ENCODE data around the gene KCNIP1.
A peak's percentile ranks its signal among the peaks of the same experiment; 100 is the strongest.
"Not testable (repeated sequence)": the region's sequence is repeated elsewhere in the genome, so short reads cannot be mapped to it uniquely, and the experiment has no call there.

The KCNIP1 gene

DNA sequence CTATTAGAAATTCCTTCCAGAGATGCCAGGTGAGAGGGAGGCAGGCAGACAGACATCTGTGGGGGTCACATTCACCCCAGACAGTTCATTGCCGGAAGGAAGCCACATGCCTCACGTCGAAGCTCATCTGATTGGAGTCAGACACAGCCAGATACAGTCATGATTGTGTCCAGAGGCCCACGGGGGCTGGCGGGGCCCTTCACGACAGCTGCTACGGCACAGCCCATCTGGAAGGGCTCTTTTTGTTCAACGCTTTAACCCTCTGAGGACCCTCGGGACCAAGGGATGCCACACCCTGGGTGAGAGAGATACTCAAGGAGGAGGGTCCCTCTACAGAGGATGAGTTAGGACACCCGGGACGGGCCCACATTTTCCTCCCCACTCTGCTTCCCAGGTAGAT, 247.8 kb downstream of the KCNIP1 start:
- DNase-seq (ENCODE audit: low spot score): peak; percentile 31

DNA sequence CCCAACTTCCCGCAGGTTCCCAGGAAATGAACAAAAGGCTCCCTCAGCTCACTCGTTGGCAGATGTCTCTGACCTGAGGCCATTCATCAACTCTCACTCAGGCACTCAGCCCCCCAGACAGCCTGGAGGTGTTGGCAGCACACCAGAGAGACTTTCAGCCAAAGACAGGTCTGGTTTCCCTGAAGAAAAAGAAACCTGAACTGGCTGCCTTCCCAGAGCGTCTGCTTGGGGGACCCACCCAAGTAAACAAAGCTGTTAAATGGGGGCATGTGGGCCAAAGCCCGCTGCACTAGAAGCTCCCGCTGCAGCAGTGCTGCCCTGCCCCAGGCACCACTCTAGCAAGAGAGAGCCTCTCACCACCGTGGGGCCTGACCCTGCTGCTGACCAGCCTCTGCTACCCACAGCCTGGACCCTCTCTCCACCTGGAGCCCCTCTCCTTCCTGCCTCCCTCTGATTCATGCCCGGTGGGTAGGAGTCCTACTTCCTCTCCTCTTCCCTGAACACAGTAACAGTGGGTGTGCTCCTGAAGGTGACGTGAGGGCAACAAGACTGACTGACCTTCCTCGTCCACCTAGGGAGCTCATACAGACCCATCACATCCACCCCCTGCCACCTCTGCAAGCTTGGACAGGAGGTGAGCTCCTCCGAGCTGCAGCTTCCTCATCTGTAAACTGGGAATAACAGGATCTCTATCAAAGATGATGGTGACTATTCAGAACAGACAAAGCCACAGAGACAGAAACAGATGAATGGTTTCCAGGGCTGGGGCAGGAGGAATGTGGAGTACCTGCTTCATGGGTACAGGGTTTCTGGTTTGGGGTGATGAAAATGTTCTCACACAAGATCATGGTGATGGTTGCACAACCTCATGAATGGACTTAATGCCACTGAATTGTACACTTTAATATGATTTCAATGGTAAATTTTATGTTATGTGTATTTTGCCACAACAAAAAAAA, 248.7 kb downstream of the KCNIP1 start:
- peak; percentile 45 for DNase-seq (ENCODE audit: low spot score)

DNA sequence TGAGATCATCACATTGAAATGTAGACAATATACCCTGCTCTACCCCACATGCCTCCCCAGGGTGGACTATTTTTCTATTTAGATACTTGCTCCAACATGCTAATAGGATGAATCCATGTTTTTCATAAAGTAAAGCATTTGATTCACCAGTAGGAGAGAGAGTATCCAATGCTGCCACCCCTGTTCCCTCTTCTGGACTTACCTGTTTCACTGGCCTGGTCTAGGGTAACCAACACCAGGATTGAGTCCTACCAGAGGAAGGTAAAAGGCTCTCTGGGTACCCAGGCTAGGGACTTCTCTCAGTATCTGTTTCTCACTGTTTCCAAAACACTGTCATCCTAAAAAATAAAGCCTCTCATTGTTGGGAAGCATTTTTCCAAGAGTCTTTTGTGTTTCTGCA, 249.5 kb downstream of the KCNIP1 start:
- DNase-seq (ENCODE audit: low spot score): no peak

DNA sequence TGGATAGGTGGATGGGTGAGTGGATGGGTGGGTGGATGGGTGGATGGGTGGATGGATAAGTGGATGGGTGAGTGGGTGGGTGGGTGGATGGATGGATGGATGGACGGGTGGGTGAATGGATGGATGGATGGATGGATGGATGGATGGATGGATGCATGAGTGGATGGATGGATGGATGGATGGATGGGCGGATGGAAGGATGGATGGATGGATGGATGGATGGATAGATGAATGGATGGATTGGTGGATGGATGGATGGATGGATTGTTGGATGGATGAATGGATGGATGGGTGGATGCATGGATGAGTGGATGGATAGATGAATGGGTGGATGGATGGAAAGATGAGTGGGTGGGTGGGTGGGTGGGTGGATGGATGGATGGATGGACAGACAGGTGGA, 250.7 kb downstream of the KCNIP1 start:
- not testable (repeated sequence) for DNase-seq (ENCODE audit: low spot score)

DNA sequence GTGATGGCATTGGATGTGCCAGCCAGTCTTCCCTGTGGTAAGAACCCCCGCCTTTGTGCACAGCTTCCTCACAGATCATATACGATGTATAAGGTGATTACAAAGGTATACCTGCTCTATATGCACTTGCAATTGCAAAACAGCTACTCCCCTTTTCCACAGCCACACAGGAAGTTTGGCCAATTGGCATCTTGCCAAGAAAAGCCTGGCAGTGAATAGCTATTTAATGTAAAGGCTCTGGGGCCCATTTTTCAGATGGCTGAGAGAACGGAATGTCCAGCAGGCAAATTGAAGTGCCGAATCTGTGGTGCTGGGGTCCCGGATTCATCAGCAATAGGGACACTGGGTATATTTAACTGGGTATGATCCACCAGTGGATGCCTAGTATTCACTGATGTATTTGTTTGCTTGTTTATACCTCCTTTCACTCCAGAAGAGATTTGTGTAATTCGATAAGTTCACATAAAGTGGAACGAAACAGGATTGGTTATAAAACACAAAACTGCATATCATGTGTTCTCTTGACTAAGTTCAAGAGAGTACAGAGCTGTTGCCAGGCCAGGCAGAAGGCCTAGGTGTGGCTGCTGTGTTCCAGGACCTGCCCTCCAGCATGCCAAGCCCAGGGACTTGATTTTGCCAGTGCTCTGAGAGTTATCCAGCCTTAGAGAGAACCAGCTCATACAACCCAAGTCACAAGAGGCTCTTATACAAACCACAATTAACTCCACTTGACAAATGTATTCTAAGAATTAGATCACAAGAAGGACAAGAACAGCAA, 252.0 kb downstream of the KCNIP1 start:
- DNase-seq (ENCODE audit: low spot score): no peak

DNA sequence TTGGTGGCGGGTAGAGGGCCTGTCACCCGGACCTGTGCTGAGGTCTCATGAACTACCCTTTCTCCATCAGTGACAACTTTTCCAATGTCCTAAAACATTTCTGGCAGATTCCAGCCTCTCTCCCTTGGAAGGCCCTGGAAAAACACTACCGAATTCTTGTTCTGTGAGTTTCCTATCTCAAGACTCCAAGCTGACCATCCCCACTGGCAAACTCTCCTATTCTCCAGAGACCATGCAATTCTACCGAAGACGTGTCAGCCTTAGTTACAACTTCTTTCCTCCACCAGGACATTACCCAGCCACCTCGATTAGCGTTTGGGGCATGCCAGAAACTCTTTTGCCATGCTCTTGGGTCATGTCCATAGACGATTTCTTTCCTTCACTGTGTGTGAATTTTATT, 252.9 kb downstream of the KCNIP1 start:
- no peak for DNase-seq (ENCODE audit: low spot score)

DNA sequence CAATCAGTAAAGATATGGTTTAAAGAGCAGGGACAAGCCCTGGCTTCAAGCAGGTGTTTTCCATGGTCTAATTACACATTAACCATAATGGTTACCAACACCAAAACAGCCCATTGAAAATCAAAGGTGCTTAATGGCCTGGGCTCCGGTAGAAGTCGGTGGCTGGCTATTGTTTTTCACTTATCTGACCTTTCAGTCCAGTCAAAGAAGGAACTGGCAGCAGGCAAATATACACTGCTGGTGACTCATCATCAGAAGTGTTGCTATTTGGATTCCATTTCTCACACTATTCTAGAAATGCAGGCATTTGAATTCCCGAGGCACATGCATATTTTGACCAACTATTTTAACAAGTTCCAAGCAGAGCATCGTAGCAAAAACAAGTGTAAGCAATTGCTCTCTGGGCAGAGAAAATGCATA, 253.4 kb downstream of the KCNIP1 start:
- DNase-seq (ENCODE audit: low spot score): no peak

DNA sequence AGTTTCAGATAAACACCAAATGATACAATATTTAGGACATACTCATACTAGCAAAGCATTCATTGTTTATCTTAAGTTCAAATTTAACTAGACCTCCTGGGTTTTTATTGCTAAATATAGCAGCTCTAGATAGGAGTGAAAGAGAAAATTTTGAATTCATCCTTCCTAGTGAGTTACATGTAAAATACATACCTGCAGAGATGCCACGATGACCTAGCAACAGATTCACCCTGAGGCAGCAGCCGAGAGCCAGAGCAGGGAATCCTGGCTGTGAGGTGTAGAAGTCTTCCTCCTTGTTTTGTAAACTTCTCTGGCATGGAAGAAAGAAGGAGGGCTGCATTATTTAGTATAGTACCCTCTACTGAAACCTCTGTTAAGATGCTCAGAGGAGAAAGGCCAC, 253.8 kb downstream of the KCNIP1 start:
- DNase-seq (ENCODE audit: low spot score): no peak

DNA sequence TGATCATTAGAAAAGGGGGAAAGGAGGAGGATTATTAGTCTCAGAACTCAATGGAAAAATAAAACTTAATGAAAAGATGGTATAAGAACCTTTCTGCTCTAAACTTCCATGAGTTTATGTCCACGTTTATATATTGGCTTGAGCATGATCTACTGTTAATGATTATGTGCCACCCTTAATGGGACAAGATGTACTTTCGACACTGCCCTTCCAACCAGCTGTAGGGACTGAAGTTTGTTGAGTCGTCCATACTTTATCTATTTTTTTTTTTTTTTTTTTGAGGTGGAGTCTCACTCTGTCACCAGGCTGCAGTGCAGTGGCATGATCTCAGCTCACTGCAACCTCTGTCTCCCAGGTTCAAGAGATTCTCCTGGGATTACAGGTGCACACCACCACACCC, 254.7 kb downstream of the KCNIP1 start:
- no peak for DNase-seq (ENCODE audit: low spot score)

DNA sequence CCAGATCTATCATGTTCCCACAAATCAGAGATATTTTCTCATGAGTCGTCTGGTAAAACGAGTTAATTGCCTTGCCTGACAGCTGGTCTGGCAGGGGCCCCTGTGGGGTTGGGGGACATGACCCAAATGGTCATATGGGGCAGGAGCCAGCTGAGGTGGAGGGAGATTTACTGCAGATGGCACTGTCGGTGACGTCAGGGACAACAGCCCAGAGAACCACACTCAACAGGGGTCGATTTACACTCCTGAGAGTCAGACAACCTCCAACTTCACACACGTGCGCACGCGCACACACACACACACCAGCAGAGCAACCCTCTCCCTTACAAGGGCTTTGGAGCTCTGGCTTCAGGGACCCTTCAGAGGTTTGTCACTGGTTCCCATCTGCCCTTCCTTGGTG, 256.3 kb downstream of the KCNIP1 start:
- DNase-seq (ENCODE audit: low spot score): no peak

DNA sequence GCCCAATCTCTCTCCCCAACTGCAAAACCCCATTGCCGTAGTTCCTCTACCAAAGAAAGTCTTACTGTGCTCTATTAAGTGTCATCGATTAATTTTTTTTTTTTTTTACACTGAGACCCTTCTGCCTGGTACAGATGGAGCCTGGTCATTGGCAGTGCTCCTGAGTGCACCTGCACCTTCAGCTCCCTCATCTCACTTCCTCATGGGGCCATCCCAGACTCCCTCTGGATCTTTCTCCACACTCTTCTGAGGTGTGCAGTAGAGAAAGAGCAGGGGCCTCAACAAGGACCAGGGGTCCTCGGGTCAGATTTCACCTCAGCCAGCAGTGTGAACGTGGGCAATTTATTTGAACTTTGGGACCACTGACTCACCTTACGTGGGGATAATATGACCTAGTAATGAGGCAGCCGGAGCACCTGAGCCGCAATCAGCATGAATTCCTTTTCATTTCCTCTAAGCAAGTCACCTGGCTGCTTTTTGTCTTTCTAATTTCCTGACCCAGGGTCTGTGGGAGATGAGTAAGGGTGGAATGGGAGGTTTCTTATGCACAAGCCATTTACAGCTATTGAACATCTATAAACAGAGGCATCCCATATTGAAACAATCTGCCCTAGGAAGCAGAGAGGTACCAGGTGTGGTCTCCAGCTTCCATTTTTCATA, 257.4 kb downstream of the KCNIP1 start:
- no peak for DNase-seq (ENCODE audit: low spot score)

DNA sequence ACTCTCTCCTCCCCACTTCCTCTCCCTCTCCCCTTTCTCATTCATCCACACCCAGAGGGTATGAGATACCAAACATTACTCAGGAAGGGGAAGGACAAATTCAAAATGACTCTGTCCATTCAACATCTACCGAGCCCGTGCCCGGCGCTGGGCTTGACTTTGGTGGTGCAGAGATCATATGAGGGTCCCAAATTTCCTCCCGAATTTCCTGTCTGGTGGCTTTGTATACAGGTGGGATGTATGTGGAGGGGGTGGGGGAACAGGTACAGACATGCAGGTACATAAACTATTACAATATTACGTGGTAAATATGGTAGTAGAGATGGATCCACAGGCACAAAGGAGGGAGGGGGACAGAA, 257.9 kb downstream of the KCNIP1 start:
- no peak for DNase-seq (ENCODE audit: low spot score)

DNA sequence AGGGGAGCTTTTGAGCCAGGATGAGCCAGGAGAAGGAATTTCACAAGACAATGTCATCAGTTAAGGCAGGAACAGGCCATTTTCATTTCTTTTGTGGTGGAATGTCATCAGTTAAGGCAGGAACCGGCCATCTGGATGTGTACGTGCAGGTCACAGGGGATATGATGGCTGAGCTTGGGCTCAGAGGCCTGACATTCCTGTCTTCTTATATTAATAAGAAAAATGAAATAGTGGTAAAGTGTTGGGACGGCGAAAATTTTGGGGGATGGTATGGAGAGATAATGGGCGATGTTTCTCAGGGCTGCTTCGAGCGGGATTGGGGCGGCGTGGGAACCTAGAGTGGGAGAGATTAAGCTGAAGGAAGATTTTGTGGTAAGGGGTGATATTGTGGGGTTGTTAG, 258.5 kb downstream of the KCNIP1 start:
- DNase-seq (ENCODE audit: low spot score): not testable (repeated sequence)

DNA sequence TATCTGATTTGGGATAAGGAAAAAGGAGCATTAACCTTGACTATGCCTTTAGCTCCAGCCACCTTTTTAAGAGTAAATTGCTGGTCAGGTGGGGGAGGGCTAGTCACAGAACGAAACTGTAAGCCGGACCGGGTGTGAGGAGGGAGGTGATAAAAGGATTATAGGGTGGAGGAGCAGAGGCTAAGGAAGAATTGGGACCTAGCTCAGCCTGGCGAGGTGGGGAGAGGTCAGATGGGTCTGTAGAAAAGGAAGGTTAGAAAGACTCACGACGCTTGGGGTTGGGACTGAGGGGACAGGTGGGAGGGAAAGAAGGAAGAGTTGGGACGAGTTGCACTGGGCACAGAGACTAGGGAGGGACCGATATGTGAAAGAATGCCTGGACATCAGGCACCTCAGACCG, 262.0 kb downstream of the KCNIP1 start:
- not testable (repeated sequence) for DNase-seq (ENCODE audit: low spot score)

DNA sequence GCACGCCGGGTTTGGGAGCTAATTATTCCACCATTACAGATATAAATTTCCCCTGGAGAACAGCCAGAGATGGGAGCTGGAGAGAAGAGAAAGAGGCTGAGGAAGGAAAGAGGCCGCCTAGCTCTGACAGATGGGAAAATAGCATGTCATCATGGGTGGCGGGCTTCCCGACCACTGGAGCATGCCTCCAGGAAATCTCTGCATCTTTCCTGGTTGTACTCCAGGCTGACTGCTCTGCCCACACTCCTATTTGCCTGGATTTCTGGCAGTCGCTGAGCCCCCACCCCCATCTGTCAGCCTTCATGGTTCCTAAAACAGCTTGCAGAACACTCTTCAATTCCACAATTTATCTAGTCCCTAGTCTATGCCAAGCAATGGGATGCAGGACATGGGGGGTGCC, 265.4 kb downstream of the KCNIP1 start:
- DNase-seq (ENCODE audit: low spot score): no peak

DNA sequence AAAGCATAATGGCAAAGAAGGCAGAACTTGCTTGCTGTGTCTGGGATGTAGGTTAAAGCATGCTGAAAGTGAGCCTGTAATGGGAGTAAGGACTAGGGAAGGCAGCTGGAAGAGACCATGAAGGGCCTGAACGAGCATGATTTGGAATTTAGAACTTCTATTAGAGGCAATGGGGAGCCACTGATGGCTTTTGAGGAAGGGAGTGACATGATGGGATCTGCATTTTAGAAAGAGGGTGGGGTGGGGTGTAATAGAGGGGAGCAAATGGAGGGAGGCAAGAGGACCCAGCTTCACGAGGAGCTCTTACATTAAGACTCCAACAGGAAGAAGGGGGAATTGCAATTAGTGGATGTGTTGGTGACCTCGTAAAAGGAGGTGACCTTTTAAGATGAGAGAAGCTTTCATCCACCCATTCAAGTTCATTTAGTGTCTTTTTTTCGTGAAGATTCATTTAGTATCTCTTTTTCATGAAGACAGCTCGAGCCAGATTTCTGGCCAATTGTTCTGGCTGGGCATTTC, 266.1 kb downstream of the KCNIP1 start:
- no peak for DNase-seq (ENCODE audit: low spot score)

DNA sequence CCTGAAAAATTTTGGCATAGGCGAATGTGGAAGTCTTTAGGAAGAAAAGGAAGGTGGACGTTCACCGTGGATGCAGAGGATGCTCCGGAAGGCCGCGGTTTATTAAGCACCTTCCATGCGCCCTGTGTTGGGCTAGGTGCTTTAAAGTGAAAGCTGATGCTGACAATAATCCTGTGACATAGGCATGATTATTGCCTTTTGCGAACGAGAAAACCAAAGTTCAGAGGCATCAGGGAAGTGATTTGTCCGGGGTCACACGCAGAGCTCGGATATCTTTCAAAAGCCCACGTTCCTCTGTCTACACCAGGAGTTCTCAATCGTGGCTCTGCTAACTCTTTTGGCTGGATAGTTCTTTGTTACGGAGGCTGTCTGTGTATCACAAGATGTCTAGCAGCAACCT, 267.7 kb downstream of the KCNIP1 start:
- DNase-seq (ENCODE audit: low spot score): no peak

DNA sequence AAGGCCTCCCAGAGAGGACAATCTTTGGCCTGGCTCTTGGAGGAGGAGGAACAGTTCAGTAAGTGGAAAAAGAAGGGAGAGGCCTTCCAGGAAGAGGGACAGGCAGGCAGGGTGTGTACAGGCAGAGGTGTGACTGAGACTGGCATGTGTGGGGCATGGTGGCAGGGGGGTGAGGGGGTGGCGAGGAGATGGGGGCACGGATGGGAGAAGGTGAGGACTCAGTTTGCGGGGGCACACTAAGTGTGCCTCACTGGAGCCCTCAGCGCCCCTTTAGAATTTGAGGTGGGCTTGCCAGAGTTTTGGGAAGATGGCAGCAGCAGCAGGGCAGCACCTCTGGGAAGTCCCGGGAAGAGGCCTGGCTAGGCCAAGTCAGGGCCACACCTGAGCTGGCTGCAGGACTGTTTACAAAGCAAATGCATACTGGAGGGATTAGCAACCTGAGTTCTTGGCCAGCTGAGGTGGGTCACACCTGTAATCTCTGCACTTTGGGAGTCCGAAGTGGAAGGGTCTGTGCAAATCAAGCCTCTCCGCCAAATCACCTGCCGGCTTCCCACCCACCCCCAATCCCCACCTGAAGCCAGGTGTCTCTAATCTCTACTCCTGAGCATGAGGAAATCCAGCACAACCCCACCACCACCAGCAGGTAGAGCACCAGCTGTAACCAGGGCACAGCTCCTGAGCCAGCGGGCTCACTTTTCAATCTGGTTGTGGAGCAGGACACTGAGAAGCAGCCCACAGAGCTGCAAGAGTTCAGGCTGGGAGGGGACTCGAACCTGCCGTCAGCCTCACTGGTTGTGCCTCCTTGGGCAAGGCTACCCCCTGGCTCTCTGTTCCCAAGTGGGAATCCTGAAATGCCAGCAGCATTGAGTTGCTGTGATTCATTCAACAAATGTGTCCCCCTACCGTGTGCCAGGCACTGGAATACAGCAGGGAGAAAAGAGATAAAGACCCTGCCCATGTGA, 269.5 kb downstream of the KCNIP1 start:
- no peak for DNase-seq (ENCODE audit: low spot score)

DNA sequence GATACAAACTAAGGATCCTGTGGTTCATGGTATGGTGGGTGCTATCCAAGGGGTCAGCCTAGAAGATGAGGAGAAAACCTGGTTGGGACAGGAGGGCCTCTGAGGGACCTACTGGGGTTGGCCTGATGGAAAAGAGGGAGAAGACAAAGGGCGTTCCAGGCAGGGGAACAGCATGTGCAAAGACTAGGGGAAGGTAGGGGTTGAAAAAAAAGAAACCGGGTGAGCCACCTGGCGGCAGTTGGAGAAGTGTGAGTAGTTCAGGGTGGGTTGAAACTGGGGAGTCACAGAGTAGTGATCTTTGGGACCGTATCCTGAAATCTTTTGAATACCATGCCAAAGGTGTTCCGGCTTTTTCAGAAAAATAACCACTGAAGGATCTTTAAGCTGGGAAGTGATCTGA, 271.0 kb downstream of the KCNIP1 start:
- no peak for DNase-seq (ENCODE audit: low spot score)

DNA sequence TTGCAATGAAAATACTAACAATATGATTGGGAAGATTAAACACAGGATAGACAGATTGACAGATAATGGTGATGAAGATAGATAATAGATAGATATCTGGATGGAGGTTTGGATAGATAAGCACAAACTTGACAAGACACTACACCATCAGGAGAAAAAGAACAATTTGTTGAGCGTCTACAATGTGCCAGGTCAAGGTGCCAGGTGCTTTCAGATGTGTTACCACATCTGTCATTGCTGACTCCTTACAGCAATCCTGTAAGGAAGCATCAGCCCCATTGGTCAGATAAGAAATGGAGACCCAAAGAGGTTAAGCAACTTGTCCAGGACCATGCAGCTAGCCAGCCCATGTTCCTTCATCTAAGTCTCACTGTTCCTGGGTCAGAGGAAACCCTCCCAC, 278.1 kb downstream of the KCNIP1 start:
- DNase-seq (ENCODE audit: low spot score): no peak

DNA sequence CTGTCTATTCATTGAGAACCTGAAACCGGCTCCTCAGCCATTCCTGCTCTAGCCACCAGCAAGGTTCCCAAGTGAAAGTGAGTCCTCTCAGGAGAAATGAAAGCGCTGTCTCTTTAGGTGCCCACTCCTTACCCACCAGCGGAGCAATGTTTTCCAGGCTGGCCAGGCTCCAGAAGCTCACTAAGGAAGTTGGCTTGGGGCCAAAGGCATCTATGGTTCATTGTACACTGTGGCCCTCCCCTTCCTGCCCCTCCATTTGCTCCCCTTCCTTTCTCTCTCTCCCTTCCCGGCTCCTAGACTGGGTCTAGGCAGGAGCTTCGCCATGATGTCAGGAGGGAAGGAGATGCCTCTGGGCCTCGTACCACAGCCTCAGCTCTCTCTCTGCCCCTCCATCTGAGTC, 278.6 kb downstream of the KCNIP1 start:
- no peak for DNase-seq (ENCODE audit: low spot score)

Measured in ecto neural progenitor cell (in vitro differentiated cells).